Esophagus muscularis mucosa (tissue), 3 donors: ENCODE data around the gene TNS1.

ENCODE experiments used
- POLR2A ChIP-seq: fragments of 450-650 bp; IDR thresholded peaks from one replicate; pipeline ENCODE4 v1.6.1; 2017; ENCODE audit warnings: antibody characterized with exemption, moderate library complexity, mild to moderate bottlenecking, low read depth
- TF ChIP-seq, protein P1 (sequence below), 3 experiments: fragments of 200-600 bp in 2 of 3; fragments of 450-650 bp in 1 of 3; sonication (generic) in 2 of 3; IDR thresholded peaks; one replicate each; pipeline ENCODE4 v1.5.1; 2017 to 2019; ENCODE audit warnings: antibody characterized with exemption in 3 of 3, mild to moderate bottlenecking in 2 of 3, moderate library complexity in 1 of 3

DNA sequence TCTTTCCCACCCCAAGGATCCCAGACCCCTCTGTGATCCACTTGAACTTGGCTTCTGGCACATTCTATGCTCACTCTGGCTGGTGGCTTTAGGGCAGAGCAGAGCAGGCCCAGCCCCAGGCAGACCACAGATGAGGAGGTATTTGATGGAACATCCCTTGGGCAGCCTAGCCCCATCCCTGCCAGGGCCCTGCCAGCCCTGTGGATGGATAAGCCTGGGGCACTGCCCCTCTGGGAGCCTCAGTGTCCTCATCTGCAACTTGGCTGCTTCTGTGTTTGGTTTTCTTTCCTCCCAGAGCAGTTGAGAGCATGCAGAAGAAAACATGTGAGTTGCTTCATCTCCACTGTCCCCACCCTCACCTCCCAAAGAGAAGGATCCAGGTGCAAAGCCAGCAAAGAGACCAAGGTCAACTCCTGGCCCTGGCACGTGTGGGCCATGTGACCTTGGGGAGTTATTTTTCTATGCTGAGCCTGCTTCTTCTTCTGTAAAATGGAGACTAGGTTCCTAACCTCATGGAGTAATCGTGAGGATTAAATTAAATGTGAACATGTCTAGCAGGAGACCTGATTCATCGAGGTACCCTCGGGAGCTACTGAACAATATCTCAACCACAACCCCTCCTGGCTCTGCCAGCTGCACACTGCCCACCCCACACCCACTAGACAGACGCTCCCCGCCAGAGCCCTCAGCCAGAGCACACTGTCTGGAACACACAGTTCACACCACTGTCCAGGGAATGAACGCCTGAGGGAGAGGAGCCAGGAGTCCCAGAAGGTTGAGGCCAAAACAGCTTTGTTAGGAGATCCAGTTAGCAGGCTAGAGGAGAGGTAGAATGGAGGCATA is 14.6 kb upstream of the TNS1 start:
- TF ChIP-seq, protein P1, sequence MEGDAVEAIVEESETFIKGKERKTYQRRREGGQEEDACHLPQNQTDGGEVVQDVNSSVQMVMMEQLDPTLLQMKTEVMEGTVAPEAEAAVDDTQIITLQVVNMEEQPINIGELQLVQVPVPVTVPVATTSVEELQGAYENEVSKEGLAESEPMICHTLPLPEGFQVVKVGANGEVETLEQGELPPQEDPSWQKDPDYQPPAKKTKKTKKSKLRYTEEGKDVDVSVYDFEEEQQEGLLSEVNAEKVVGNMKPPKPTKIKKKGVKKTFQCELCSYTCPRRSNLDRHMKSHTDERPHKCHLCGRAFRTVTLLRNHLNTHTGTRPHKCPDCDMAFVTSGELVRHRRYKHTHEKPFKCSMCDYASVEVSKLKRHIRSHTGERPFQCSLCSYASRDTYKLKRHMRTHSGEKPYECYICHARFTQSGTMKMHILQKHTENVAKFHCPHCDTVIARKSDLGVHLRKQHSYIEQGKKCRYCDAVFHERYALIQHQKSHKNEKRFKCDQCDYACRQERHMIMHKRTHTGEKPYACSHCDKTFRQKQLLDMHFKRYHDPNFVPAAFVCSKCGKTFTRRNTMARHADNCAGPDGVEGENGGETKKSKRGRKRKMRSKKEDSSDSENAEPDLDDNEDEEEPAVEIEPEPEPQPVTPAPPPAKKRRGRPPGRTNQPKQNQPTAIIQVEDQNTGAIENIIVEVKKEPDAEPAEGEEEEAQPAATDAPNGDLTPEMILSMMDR (IDR thresholded peaks at IDR 0.05), result no peak
- TF ChIP-seq POLR2A, result no peak
